Suprapubic skin (tissue), 4 donors: ENCODE results near the gene SAYSD1.

Source experiments
- CTCF ChIP-seq, 2 donors: fragments of 200-600 bp in 1 of 2; fragments of 450-650 bp in 1 of 2; sonication (generic) in 1 of 2; IDR thresholded peaks; one replicate each; pipeline ENCODE4 v1.5.1; 2016 to 2019; ENCODE audit warnings: antibody characterized with exemption in 2 of 2, mild to moderate bottlenecking in 1 of 2, moderate library complexity in 1 of 2
- EP300 ChIP-seq: sonication (generic); formaldehyde crosslinking; IDR thresholded peaks from one replicate; pipeline ENCODE4 v1.6.1; 2017; ENCODE audit warnings: antibody characterized with exemption
- POLR2AphosphoS5 ChIP-seq, 3 donors: sonication (generic); formaldehyde crosslinking; IDR thresholded peaks; one replicate each; pipeline ENCODE4 v1.6.1; 2017; ENCODE audit warnings: antibody characterized with exemption in 3 of 3

- TF ChIP-seq EP300 (no peak), CTCF (IDR thresholded peaks at IDR 0.05) (no peak), POLR2AphosphoS5 (IDR thresholded peaks at IDR 0.05) (no peak)
Observed at GRCh38 chr6:39061182-39061581, 53.8 kb downstream of the SAYSD1 start.
